Tongue (tissue), 3 donors: Measurements from ENCODE around the gene DDX46. TPM values are rescaled to one million over a fixed set of nuclear protein-coding genes. Genes with fewer than 3 reads are reported as not detected.
"Not testable (repeated sequence)": the region's sequence is repeated elsewhere in the genome, so short reads cannot be mapped to it uniquely, and the experiment has no call there.

Experiments
- DNase-seq: peaks from one replicate; pipeline ENCODE4 v3.0.0-alpha.2; 2015
- small RNA-seq: library from RNA; depleted of rRNA; stranded (forward); fragments of <200 nt; gene quantifications from one replicate; pipeline ENCODE3, GENCODE V24; 2014; ENCODE audit warnings: low replicate concordance
- total RNA-seq: library from RNA; depleted of rRNA; stranded (reverse); fragments of >200 nt; gene quantifications from one replicate; pipeline ENCODE4 v1.2.3, GENCODE V29; 2014

Gene DDX46
- total RNA-seq, 1 donor from 2014 or later = 53.6 TPM

DNA sequence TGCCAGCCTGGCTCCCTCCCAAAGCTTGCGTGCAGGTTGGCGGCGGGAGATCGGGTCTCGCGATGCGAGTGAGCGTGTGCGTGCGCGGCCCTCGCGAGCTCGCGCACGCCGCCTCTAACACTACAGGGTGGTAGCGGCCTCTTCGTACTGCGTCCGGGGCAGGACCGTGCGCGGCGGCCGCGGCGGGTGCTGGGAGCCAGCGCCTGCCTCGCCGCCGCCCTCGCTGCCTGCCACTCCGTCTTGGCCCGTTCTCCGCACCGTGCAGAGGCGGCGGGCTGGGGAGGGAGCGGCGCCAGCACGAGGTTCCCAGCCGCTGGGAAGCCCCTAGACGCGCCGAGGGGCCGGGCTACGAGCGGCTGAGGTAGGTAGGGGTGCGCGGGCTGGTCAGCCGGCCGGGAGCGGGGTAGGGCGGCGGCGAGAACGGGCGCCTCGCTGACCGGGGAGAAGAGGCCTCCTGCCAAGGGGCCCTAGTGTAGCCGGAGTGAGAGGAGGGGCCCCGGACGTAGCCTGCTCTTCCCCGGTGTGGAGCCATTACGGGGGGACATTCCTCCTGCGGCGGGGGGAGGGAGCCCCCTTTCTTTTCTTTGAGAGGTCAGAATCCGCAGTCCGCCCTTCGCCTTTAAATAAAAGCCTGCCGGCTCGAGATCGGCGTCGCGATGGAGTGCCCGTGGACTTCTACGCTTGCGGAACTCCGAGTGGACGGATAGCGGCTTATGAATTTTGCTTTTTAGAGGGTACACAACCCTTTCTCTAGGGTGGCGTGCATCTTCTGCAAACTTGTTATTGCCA is 87.5 kb downstream of the DDX46 start, which contains the start of gene C5orf24:
TSS of gene C5orf24 (plus strand) at position 117 of the 789 bp plus-strand sequence. CDS start 8,933 bp downstream, outside the sequence.
- peak; percentile 98 for DNase-seq

- no peak for DNase-seq
These were observed 88.0 kb downstream of the DDX46 start for GRCh38 chr5:134846641-134846960.

GRCh38 chr5:134849434-134849933 is 90.9 kb downstream of the DDX46 start:
- DNase-seq = not testable (repeated sequence)

DNA sequence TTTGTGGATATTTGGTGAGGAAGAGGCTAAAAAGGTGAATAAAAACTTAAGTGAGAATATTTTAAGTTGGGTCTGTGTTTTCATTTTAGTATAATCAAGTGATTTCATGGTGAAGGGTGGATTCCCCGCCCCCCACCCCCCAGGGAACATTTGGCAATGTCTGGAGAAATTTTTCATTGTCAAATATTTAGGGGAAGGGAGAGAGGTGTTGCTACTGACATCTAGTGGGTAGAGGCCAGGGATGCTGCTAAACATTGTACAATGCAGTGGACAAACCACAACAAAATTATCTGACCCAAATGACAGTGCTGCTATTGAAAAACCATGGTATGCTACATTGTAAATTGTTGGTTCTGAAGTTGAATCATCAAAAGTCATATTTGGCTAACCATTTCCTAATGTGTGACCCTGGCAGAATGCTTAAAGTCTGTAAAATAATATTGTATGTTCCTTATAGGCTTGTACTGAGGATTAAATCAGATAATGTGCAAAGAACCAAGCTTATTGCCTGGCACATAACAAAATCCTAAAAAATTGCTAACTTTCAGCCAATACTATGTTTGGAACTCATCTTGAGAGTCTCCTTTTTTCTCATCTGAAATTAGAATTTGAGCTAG is 92.8 kb downstream of the DDX46 start:
- peak; percentile 35 for DNase-seq

DNA sequence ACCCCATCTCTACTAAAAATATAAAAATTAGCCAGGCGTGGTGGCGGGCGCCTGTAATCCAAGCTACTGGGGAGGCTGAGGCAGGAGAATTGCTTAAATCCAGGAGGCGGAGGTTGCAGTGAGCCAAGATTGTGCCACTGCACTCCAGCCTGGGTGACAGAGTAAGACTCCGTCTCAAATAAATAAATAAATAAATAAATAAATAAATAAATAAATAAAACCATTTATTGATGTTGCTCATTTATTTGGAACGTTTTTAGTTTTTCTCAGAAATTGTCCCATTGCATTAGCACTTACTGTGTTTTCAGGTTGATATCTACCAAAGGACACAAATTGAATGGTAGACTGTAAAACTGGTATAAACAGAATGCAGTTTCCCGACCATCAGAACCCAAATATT is 97.9 kb downstream of the DDX46 start:
- DNase-seq = not testable (repeated sequence)

GRCh38 chr5:134857401-134857800 is 98.8 kb downstream of the DDX46 start:
- no peak for DNase-seq

GRCh38 chr5:134864707-134865106 is 106.1 kb downstream of the DDX46 start:
- DNase-seq = no peak

- DNase-seq = no peak
These were observed 114.9 kb downstream of the DDX46 start for GRCh38 chr5:134873494-134873893.

DNA sequence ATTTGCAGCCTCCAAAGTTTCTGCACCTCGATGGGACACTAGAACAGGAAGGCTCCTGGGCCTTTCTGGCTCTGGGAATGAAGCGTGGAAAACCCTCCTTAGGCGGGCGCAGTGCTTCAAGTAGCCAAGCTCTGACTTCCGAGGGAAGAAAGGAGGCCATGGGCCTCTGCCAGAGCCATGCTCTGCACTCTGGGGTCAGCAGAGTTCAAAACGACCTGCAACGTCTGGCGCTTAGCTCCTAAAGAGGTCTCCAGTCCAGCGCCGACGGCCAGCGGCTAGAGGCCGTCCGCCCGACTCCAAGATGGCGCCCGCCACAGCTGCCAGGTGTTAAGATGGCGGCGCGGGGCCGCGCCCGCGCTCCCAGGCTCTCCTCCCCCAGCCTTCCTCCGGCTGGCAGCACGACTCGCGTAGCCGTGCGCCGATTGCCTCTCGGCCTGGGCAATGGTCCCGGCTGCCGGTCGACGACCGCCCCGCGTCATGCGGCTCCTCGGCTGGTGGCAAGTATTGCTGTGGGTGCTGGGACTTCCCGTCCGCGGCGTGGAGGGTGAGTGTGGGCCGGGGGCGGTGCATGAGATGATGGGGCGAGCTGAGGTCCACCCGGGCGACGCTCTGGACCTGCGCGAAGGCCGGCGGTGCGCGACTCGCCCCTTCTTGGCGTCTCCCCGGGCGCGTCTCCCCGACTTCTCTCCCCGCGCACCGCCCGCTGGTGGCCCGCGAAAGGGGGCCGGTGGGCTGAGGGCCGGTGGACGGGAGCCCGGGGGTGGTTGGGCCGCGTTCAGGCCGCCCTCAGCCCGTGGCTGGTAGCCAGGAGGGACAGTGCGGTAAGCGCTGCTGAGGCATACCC is 115.6 kb downstream of the DDX46 start, which contains the start of gene TXNDC15:
TSS of gene TXNDC15 (plus strand) at position 385 of the 844 bp plus-strand sequence. CDS start at position 442, 57 bp downstream.
- DNase-seq = peak; percentile 93

- peak; percentile 85 for DNase-seq
These were observed 116.5 kb downstream of the DDX46 start for GRCh38 chr5:134874831-134875655.

DNA sequence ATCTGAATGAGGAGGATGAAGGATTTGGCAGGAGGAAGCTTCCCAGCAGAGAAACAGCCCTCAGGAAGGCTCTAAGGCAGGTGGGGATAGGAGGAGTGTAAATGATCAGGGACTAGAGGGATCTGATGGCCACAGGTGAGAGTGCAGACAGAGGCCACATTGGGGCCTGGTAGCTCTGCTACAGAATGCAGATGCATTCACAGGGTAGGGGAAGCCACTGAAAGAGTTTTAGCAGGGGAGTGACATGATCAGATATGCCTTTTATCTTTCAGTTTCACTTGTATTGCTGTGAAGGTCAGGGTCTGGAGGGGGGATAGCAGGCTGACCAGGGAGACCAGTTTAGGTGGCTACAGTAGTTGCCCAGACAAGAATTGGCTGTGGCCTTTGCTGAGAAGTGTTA is 118.6 kb downstream of the DDX46 start:
- no peak for DNase-seq

GRCh38 chr5:134878403-134878802 is 119.8 kb downstream of the DDX46 start:
- DNase-seq = no peak

- DNase-seq = no peak
These were observed 120.9 kb downstream of the DDX46 start for GRCh38 chr5:134879456-134879855.

Small RNAs within 50 kb of the gene (small RNA-seq; reads per million reads assigned to genes)
- not detected for gene RNU6-757P

Other genes starting within 250 kb of the DDX46 start
- gene JADE2, start 233.1 kb upstream of the DDX46 start, total RNA-seq = 5.2 TPM
- 44.6 TPM for gene SAR1B, start 126.0 kb upstream of the DDX46 start, total RNA-seq
- gene SEC24A, start 110.0 kb upstream of the DDX46 start, total RNA-seq = 31.7 TPM
- gene CAMLG, start 20.2 kb upstream of the DDX46 start, total RNA-seq = 26.9 TPM
- gene C5orf24, start 87.2 kb downstream of the DDX46 start, total RNA-seq = 74.9 TPM
- gene TXNDC15, start 115.6 kb downstream of the DDX46 start, total RNA-seq = 104 TPM
- gene PCBD2, start 146.4 kb downstream of the DDX46 start, total RNA-seq = 16.3 TPM
- gene CATSPER3, start 209.1 kb downstream of the DDX46 start, total RNA-seq = not detected